Limb (tissue), 2 donors: ENCODE results near the gene SCN8A.

Experiments used
- DNase-seq, 2 donors: peaks; one replicate each; pipeline ENCODE4 v3.0.0-alpha.2; 2016; ENCODE audit errors: extremely low spot score in 2 of 2

SCN8A gene

GRCh38 chr12:51832354-51833107 is 241.5 kb downstream of the SCN8A start:
- DNase-seq: no peak

- DNase-seq: no peak
Measured at GRCh38 chr12:51833448-51834227, 242.6 kb downstream of the SCN8A start.

- DNase-seq: no peak
Measured at GRCh38 chr12:51834411-51834810, 243.4 kb downstream of the SCN8A start.

GRCh38 chr12:51836041-51836826 is 245.2 kb downstream of the SCN8A start:
- DNase-seq: peak in 1 of 2 donors; percentile 24

GRCh38 chr12:51836827-51837173 is 245.8 kb downstream of the SCN8A start:
- peak in 1 of 2 donors; percentile 36 for DNase-seq

GRCh38 chr12:51837286-51837685 is 246.3 kb downstream of the SCN8A start:
- DNase-seq: peak in 1 of 2 donors; percentile 30

- no peak for DNase-seq
Measured at GRCh38 chr12:51838036-51838435, 247.0 kb downstream of the SCN8A start.

- DNase-seq: no peak
Measured at GRCh38 chr12:51838762-51839161, 247.7 kb downstream of the SCN8A start.

GRCh38 chr12:51839310-51839947 is 248.4 kb downstream of the SCN8A start:
- DNase-seq: no peak

- no peak for DNase-seq
Measured at GRCh38 chr12:51840966-51841365, 249.9 kb downstream of the SCN8A start.

- no peak for DNase-seq
Measured at GRCh38 chr12:51841727-51842126, 250.7 kb downstream of the SCN8A start.

- no peak for DNase-seq
Measured at GRCh38 chr12:51844854-51845253, 253.8 kb downstream of the SCN8A start.

GRCh38 chr12:51845482-51845881 is 254.4 kb downstream of the SCN8A start:
- DNase-seq: no peak

GRCh38 chr12:51846271-51846691 is 255.2 kb downstream of the SCN8A start:
- no peak for DNase-seq

- DNase-seq: peak in 1 of 2 donors; percentile 86
Measured at GRCh38 chr12:51846911-51847642, 256.0 kb downstream of the SCN8A start.

GRCh38 chr12:51847643-51848325 is 256.8 kb downstream of the SCN8A start:
- no peak for DNase-seq

- no peak for DNase-seq
Measured at GRCh38 chr12:51848326-51848727, 257.3 kb downstream of the SCN8A start, which contains the start of gene FIGNL2. Gene FIGNL2, minus strand, starts transcription at chr12:51848718. Its CDS starts 26,305 bp downstream, at chr12:51822413.

- peak in 1 of 2 donors; percentile 79 for DNase-seq
Measured at GRCh38 chr12:51848841-51849735, 258.1 kb downstream of the SCN8A start.
